ENCODE data around the gene PRKG1.

GRCh38 chr10:51485668-51486067 is 411.4 kb downstream of the PRKG1 start:
- TF ChIP-seq POLR2A (IDR thresholded peaks at IDR 0.05; ENCODE audit: low read depth, low read length) (no peak), CTCF (conservative IDR thresholded peaks at IDR 0.05; ENCODE audit: low read depth, low read length) (no peak), MAFK (IDR thresholded peaks at IDR 0.05; ENCODE audit: low read depth, low read length) (no peak), RAD21 (IDR thresholded peaks at IDR 0.05; ENCODE audit: low read length) (no peak), CHD1 (IDR thresholded peaks at IDR 0.05; ENCODE audit: low read depth, low read length) (no peak)
